Adrenal gland (tissue), 5 donors: Measurements from ENCODE around the gene ANP32E.

Experiments
- POLR2A ChIP-seq, 2 donors: fragments of 450-650 bp; IDR thresholded peaks; one replicate each; pipeline ENCODE4 v1.6.1; 2017; ENCODE audit warnings: antibody characterized with exemption in 2 of 2, mild to moderate bottlenecking in 2 of 2, moderate library complexity in 1 of 2
- TF ChIP-seq, protein P1 (sequence below), 6 experiments: fragments of 450-650 bp in 4 of 6; fragments of 200-600 bp in 2 of 6; sonication (generic) in 1 of 6; IDR thresholded peaks; 1 replicate in 5 of 6; 2 replicates in 1 of 6; pipeline versions ENCODE4 v1.5.1 to v1.8.0; 2016 to 2021; ENCODE audit warnings: antibody characterized with exemption in 6 of 6, mild to moderate bottlenecking in 2 of 6, moderate library complexity in 1 of 6
- donor health status: DM: no; HTN: no; CAD: no.

DNA sequence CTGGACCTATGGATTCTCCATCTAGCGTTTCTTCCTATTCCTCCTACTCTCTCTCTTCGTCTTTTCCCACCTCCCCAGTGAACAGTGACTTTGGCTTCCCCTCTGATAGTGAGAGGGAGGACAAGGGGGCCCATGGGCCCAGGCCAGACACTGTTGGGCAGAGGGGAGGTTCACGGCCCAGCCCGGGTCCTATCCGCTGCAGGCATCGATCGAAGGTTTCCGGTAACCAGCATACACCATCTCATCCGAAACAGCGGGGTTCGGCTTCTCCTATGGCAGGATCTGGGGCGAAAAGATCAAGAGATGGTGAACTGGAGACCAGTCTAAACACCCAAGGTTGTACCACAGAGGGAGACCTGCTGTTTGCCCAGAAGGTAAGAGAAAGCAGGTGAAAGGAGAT is 47.3 kb upstream of the ANP32E start:
- TF ChIP-seq POLR2A (IDR thresholded peaks at IDR 0.05) = no peak
- TF ChIP-seq, protein P1, sequence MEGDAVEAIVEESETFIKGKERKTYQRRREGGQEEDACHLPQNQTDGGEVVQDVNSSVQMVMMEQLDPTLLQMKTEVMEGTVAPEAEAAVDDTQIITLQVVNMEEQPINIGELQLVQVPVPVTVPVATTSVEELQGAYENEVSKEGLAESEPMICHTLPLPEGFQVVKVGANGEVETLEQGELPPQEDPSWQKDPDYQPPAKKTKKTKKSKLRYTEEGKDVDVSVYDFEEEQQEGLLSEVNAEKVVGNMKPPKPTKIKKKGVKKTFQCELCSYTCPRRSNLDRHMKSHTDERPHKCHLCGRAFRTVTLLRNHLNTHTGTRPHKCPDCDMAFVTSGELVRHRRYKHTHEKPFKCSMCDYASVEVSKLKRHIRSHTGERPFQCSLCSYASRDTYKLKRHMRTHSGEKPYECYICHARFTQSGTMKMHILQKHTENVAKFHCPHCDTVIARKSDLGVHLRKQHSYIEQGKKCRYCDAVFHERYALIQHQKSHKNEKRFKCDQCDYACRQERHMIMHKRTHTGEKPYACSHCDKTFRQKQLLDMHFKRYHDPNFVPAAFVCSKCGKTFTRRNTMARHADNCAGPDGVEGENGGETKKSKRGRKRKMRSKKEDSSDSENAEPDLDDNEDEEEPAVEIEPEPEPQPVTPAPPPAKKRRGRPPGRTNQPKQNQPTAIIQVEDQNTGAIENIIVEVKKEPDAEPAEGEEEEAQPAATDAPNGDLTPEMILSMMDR (IDR thresholded peaks at IDR 0.05) = no peak
